Stimulated activated CD4-positive, alpha-beta T cell treated with anti-CD3 and anti-CD28 coated beads, TNF-alpha, amount 100 ng/mL, for 48 hours (primary cell): ENCODE measurements around the gene PDE10A.

Experiments used
- DNase-seq, 3 donors: peaks; one replicate each; pipeline ENCODE4 v3.0.0-alpha.2; 2020; ENCODE audit warnings: low read depth in 3 of 3

The PDE10A gene

DNA sequence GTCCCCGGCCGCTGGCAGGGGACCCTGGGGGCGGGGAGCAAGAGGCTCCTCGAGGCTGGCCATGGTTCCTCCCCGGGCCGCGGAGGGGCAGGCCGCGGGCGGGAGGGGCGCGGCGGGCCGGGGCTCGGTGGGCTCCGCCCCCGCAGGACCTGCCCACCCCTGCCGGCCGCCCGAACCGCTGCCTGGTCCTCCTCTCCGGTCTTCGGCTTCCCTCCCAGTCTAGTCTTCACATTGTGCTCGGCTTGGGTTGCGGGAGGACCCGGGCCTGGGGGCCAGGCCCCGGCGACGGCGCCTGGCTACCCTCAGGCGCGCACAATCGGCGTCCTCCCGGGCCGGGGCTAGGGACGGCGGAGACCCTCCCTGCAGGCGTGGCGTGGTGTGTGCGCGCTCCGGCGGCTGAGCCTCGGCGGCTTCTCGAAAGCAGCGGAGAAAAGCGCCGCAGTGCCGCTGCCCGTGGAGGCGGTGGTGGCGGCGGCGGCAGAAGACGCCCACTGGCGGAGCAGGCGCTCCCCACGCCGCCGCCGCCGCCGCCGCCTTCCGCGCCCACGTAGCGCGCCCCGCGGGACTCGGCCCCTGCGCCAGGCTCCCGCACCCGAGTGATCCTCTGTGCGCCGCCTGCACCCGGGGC, at the start of gene PDE10A:
TSS of gene PDE10A (minus strand) at position 493 of the 628 bp plus-strand sequence. CDS start at position 63, 430 bp downstream.
- no peak for DNase-seq

DNA sequence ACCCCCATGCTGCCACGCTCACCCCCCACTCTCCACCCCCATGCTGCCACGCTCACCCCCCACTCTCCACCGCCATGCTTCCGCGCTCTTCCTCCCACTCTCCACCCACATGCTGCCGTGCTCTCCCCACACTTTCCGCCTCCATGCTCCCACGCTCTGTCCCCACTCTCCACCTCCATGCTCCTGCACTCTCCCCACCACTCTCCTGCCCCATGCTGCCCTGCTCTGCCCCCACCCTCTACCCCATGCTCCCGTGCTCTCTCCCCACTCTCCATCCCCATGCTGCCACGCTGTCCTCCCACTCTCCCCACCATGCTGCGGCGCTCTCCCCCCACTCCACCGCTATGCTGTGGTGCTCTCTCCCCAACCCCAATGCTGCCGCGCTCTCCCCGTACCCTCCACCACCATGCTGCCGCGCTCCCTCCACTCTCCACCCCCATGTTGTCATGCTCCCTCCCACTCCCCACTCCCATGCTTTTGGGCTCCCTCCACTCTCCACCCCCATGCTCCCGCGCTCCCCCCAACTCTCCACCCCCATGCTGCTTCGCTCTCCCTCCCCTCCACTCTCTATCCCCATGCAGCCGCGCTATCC, 46.0 kb upstream of the PDE10A start:
- no peak for DNase-seq

DNA sequence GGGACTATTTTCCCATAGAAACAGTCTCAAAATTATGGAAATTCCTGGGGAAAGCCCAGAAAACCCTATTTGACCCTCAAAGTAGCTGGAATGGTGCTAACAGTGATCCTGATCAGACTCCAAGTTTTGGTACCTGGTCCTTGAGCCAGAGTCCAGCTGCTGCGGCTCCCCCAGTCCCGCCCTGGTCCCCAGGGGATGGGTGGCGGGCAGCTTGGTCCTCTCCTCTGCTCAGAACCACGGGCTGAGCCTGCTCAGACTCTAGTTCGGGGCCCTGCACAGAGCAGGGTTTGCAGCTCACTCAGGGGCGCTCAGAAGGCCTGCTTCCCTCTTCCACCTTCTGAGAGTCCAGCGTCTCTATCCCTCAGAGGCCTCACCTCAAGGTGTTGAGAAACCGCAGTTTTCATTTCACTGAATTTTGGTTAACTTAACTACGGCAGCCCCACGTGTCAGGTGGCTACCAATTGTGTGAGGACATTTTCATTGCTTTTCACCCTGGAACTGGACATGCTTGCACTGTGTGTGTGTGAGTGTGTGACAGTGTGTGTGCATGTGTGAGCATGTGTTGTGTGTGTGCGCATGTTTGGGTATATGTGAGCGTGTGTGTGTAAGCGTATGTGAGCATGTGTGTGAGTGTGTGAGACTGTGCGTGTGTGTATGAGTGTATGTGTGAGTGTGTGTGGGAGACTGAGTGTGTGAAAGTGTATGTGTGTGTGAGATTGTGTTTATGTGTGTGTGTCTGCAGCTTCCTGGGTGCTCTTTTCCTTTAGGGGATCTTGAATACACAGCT, 44.2 kb upstream of the PDE10A start:
- DNase-seq, result no peak

DNA sequence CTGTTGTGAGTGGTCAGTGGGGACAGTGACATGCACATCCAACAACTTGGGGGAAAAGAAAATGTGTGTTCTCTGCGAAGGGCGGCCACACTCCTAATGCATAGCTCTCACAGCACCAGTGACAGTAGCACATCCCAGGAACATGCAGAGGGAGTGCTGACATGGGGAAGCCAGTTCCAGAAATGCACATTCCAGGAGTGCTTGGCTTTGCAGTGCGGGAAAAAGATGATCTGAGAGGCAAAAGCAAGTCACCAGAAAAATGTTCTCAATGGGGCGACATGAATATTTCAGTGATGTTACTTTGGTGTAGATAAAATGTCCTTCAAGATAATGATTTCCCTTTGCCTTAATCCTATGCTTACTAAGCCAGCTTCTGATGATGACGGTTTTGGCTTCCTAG, 42.9 kb upstream of the PDE10A start:
- no peak for DNase-seq

DNA sequence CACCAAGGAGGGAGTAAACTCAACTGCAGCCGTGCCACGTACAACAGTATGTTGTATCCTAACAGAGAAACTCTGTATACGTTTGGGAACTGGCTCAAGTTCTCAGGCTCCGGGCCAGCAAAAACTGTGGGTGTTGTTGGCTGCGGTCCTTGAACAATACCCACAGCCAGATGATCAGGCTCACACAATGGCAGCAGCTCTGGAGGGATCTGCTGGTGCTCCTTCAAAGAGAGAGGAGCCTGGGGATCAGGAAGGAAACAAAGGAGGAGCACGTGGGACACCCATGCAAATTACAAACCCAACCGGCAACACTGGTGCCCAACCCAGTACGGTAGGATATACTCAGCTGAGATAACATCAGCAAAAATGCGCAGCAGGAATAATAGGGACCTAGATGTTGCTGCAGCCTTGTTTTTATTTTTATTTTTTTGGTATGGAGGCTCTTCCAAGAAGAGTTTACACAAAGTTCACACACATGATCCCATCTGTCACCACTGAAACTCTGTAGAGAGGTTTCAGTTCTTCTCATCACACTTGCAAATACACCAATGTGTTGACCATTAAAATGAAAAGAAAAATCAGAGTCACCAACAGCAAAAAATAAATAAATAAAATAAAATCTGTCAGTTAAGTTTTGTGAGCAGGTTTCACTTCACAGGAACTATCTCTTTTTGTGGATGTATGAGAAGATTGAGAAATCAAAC, 41.2 kb upstream of the PDE10A start:
- no peak for DNase-seq

DNA sequence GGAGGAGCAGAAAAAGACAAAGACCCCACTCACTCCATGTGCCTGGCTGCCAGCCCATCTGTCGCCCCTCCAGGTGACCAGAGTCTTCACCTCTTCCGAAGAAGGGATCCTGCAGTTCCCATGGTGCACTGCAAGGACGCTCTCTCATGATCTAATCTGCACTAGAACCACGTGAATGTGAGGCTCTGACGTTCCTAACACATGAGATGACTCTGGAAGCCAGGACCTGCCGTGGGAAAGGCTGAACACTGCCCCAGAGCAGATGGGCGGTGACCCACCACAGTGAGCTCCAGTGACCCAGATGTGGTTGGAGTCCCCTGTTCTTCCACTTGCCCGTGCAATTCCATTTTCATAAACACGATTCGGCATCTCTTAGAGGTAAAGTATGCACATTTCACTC, 39.6 kb upstream of the PDE10A start:
- DNase-seq, result no peak

DNA sequence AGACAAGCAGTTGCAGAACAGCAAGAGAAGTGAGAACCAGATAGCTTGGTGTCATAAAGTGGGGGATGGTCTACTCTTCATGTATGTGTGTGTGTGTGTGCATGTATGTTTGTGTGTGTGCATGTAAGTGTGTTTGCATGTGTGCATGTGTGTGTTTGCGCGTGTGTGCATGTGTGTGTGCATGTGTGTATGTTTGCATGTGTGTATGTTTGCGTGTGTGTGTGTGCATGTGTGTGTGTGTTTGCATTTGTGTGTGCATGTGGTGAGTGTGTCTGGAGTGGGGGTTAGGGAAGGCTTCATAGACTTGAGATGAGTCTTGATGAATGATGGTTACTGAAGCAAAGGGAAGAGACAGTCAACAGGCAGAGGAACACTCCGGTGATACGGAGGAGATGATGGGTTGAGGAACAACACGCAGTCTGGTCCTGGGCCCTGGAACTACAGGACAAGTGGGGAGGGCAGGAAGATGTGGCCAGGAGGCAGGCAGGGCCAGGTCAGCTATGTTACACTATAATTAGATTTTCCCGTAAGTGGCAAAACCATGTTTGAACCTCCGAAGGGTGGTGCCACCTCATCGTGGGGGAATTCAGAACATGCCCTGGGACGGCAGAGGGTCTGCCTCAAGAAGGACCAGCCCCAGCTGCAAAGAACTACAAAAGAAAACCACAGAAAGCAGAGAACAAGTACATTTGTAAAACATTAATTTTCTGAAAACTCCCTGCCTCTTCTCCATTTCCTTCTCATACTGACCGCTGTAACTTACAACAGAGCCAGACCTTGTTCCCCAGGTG, 38.7 kb upstream of the PDE10A start:
- no peak for DNase-seq

DNA sequence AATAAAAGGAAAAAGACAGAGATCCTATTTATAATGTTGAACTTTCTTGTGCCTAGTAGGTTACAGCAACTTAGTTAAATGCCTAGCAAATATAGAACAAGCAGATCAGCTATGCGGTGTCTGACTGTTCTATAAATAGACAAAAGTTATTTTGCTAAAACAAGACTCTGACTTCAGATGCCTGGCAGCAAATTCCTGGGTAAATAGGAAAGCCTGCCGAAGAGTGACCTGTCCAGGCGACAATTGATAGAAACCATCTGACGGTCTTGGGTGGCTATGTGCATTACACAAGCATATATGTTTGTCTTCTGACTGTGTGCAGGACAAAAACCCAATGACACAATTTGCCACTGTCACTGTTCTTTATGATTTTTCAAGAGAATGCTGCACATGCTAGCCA, 38.0 kb upstream of the PDE10A start:
- no peak for DNase-seq

DNA sequence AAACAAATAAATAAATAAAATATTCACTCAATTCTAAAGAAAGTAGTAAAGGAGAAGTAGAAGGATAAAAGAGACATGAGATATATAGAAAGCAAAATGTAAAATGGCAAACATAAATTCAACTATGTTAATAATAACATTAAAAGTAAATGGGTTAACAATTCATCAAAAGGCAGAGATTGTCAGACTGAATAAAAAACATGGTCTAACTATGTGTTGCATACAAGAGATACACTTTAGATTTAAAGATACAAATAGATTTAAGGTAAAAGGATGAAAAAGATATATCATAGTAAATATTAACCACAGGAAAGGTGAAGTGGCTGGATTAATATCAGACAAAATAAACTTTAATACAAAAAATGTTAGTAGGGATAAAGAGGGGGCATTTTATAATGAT, 35.8 kb upstream of the PDE10A start:
- DNase-seq, result no peak

DNA sequence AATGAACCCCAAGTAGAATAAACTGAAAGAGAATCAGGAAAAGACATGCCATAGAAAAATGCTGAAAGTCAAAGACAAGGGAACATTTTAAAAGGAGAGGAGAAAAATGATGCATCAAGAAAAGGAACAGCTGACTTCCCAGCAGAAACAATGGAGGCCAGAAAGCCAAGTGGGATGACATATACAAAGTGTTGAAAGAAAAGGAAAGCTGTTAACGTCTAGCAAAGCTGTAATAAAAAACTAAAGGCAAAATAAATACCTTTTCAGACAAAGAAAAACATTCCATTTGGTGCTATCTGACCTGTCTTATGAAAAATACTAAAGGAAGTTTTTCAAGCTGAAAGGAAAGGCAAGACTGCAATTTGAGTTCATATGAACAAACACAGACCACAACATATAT, 34.1 kb upstream of the PDE10A start:
- DNase-seq, result no peak

DNA sequence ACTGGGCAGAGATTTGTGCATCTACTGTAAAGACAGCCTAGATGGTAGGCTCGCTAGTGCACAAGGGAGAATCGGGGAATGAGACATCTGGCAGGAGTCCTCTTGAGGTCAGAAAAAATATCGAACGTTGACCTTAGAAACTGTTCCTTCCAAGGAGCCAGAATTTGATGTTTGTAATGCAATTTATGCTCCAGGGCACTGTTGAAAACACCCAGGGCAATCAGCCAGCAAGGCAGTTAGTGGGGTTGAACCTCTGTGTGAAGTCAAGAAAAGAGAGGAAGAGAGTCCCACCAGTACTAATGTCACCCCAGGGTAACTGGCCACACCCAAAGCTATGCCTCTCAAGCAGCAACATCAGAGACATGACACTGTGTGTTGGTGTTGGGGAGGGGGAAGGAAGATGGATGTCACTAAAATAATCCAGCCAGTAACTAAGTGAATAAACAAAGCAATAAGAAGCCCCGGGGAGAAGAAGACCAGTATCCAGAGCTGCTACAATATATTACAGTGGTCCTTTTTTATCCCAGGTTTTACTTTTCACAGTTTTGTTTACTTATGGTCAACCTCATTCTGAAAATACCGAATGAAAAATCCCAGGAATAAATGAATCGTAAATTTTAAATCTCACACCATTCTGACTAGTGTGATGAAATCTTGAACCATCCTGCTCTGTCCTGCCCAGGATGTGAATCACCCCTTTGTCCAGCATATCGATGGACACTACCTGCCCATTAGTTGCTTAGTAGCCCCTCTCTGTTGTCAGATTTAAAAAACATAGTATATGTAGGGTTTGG, 32.9 kb upstream of the PDE10A start:
- DNase-seq, result no peak

DNA sequence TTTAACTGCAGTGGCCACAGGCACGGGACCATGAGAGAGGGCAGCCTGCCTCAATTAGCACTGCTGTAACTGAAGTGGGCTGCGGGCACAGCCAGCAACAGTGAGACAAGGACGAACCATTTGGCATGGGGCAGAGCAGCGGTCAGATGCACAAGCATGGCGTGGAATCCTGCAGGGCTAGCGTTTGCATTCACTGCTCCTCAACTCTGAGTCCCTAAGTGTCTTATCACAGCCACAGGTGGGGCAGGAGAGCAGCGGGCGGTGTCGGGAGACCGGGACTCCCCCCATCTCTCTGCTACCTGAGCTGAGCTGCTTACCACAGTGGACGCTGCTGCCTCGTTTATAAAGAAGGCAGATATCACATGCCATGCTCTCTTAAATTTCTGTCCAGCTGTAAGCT, 31.3 kb upstream of the PDE10A start:
- no peak for DNase-seq

DNA sequence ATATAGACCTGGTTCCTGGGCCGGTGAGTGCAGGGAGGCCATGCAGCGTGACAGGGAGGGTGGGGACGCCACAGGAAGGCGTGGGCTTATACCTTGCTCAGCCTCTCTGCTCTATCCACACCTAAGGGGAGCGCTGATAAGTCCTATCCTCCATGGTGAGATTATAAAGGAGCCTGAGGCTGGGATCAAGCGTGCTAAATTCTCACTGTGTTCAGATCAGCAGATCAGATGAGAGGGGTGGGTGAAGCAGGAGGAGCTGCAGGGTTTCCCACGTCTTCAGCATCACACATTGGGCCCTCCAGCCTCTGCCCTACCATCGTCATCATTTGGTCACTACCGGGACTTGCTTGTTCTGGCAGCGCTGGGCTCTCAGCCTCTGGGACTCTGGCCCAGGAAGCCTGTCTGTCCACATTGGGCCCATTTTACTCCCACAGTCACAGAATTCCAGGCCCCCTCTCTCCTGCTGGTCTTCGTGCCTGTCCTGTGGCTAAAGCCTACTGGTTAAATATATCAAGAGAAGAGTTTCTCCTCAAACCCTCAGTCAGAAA, 29.1 kb upstream of the PDE10A start:
- no peak for DNase-seq

DNA sequence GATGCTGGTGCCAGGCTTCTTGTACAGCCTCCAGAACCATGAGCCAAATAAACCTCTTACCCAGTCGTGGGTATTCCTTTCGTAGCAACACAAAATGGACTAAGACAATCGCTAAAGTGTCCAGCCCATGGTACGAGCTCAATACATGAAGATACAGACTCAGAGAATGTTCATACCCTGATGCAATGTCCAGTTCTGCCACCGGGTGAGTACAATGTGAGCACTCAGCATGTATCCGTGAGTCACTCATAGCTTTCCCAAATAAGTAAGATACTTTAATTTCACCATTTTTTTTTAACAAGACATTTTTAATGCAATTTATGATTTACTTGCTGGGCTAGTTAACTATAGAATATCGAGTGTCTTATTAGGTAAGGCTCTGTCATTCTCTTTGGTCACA, 26.7 kb upstream of the PDE10A start:
- no peak for DNase-seq

DNA sequence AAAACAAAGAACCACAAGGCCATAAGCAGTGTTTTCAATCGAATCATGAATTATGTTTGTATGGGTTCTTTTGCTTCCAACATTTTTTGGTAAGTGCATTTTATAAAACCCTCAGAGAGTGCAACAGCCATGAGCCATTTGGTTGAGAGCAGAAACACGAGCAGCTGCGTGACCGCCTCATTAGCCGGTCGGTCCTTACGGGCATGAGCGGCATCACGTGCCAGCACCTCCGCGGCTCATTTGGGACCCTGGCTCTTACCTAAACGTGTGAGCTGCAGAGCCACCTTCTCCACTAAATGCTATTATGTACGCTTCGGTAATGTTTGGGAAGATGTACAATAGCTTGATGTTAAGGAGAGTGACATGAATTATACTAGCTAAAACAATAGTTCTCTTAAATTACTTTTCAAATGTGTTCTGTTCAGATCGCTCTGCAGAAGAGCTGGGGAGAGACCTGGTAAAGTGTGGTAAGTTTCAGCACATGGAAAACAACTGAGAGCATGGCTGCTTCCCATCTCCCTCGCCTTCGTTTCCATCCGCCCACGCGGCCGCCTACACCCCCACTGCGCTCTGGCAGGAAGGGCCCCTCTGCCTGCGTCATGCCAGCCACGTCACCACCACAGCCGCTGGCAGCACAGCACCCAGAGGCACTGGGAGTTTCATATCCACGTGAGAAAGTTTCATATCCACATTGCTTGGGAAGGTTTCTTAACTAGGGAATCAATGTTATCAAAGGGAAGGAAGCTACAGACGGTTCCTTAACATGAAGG, 23.7 kb upstream of the PDE10A start:
- no peak for DNase-seq

DNA sequence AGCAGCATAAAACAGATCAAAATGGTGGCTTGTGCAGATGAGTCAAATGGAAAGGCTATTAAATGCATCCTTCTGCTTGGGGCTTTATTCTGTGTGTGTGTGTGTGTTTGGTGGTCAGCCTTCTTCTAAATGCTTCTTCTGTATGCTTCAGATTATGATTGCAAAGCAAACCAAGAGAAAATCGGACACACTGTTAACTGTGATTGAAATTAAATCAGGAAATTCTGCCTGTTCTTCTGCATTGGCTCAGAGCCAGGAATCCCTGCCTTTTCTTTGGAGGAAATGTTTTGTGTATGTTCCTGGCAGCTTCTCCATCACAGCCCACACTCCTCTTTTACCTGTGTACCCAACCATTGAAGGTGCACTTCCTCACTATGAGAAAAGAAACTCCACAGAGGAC, 22.3 kb upstream of the PDE10A start:
- no peak for DNase-seq

DNA sequence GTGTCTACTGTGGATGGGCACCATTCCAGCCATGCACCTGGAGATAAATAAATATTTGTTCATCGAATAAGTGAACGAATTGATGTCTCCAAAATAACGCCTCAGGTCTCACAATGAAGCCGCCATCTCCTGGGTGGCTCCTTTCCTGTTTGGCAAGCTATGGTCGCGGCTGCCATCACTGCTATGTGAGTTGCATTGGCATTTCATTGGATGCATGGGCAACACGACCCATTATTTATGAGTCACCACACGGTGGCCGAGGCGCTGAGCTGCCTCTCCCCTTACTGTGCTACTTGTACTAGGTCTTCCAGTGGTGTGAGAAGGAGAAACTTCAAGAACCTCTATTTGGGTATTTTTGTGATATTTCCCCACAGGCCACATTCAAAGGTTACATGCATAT, 21.3 kb upstream of the PDE10A start:
- DNase-seq, result no peak

DNA sequence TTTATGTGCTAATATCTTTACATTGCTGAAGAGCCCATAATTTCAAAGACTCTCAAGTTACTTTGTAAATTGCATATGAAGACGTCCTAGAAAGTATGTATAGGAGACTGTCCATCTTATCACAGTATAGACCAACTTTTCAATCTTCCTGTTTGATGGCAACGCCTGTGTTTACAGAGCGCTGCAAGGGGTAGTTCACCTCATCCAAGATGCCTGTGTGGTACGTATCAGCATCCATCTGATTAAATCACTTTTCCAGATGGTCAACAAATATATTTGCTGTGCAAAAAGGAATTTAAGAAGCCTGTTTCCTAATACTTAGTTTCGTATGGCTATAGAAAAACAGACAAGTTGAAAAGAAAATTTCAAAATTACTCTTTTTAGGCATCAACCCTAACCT, 17.9 kb upstream of the PDE10A start:
- DNase-seq, result no peak

DNA sequence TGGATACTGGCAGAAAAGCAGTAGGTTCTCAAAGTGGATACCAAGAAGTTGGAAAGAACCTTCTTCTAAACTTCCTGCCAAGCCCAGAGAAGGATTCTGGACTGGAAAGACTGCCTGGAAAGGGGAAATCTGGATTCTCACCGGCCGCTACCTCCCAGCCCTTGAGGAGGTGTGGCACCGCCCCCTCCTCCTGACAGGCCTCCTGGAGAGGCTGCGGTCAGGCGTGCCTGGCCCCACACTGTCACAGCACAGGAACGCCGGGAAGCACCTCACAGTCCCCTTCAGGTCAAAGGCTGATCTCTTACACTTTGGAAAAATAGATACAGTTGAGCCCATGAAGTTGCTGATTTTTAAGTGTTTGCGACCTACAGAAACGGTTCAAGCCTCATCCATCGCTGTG, 16.3 kb upstream of the PDE10A start:
- no peak for DNase-seq

DNA sequence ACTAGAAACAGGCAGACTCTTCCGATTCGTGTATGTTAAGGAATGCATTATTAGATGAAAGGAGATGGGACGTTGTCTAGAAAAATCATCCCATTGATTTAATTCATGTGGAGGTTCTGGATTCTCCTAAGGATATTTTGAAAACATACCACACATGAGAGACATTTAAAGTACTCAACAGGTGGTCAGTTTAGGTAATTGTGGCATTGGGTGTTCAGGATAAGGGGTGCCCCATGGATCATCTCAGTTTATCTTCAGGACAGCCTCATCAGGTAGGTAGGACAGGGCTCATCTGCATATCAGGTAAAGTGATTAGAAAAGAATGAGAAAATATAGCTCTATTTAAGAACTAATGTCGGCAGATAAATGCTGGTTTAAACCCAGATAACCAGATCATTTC, 15.9 kb upstream of the PDE10A start:
- DNase-seq, result no peak
